ENCODE data around the gene EBNA1BP2.

The EBNA1BP2 gene

GRCh38 chr1:43137445-43138052 lies 34.5 kb downstream of the EBNA1BP2 start:
- no peak for DNase-seq (ENCODE audit: low spot score)
- TF ChIP-seq, protein P1, sequence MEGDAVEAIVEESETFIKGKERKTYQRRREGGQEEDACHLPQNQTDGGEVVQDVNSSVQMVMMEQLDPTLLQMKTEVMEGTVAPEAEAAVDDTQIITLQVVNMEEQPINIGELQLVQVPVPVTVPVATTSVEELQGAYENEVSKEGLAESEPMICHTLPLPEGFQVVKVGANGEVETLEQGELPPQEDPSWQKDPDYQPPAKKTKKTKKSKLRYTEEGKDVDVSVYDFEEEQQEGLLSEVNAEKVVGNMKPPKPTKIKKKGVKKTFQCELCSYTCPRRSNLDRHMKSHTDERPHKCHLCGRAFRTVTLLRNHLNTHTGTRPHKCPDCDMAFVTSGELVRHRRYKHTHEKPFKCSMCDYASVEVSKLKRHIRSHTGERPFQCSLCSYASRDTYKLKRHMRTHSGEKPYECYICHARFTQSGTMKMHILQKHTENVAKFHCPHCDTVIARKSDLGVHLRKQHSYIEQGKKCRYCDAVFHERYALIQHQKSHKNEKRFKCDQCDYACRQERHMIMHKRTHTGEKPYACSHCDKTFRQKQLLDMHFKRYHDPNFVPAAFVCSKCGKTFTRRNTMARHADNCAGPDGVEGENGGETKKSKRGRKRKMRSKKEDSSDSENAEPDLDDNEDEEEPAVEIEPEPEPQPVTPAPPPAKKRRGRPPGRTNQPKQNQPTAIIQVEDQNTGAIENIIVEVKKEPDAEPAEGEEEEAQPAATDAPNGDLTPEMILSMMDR (IDR thresholded peaks at IDR 0.05) = no peak
- no peak overlapping the region for H3K27ac ChIP-seq

GRCh38 chr1:43135857-43136781 lies 36.0 kb downstream of the EBNA1BP2 start:
- Histone ChIP-seq H3K27ac (no peak overlapping the region), H3K4me3 (no peak overlapping the region)
- TF ChIP-seq, protein P1 (IDR thresholded peaks at IDR 0.05) = no peak
- no peak for DNase-seq (ENCODE audit: low spot score)

More at GRCh38 chr1:43137445-43138052, 34.5 kb downstream of the EBNA1BP2 start:
- H3K4me3 ChIP-seq = no peak overlapping the region

DNA sequence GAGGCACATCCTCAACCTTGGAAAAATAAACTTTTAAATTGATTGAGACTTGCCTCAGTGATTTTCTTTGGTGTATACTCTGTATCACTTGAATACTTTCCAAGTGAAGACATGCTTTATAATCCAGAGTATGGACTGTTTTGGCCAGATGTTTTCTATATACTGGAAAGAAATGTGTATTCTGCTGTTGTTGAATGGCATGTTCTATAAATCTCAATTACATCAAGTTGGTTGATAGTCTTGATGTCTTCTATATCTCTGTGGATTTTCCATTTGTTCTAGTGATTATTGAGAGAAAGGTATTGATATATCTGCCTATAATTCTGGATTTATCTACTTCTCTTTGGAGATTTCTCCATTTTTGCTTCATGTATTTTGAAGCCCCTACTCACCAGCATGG lies 37.5 kb downstream of the EBNA1BP2 start:
- H3K4me3 ChIP-seq = no peak overlapping the region

GRCh38 chr1:43134068-43134467 lies 38.0 kb downstream of the EBNA1BP2 start:
- H3K27ac ChIP-seq = no peak overlapping the region

More for the DNA sequence above, 37.5 kb downstream of the EBNA1BP2 start:
- no peak for DNase-seq (ENCODE audit: low spot score)
- H3K27ac ChIP-seq = no peak overlapping the region
- TF ChIP-seq, protein P1 (IDR thresholded peaks at IDR 0.05) = no peak

DNA sequence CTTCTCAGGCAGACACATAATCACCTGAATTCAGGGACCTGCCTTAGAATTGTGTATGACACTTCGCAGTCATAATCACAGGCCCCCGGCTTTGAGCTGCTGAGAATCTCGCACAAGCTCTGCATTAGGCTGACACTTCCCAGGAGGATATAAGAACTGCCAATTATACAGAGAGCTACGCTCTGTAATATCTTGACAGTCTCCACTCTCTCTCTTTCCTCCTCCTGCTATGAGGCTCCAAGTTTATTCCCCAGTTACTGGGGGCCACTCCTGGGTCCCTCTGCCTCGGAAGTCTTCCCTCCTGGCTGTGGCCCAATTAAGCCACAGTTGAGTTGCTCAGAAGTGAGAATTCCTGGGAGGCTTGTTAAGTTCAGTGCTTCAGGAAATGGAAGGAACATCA lies 42.7 kb downstream of the EBNA1BP2 start:
- Histone ChIP-seq H3K4me3 (no peak overlapping the region), H3K27ac (no peak overlapping the region)
- DNase-seq (ENCODE audit: low spot score) = no peak
- TF ChIP-seq, protein P1 (IDR thresholded peaks at IDR 0.05) = no peak

More at GRCh38 chr1:43134068-43134467, 38.0 kb downstream of the EBNA1BP2 start:
- no peak for DNase-seq (ENCODE audit: low spot score)
- TF ChIP-seq, protein P1 (IDR thresholded peaks at IDR 0.05) = no peak
- no peak overlapping the region for H3K4me3 ChIP-seq

DNA sequence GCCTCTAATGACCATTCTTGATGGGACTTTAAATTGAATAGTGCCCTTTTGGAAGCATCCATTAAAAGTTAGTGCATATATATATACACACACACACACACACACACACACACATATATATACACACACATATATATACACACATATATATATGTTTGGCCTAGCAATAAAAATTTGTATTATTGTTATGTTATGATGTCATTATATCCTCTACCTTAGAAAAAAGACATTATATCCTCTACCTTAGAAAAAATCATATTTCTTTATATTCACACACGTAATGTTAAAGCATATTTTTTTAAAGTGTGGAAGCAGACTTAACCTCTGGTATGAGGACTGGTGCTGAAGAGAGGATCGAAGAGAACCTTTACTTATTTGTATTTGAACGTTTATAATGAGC lies 43.3 kb downstream of the EBNA1BP2 start:
- DNase-seq (ENCODE audit: low spot score) = no peak
- H3K27ac ChIP-seq = no peak overlapping the region
- TF ChIP-seq, protein P1 (IDR thresholded peaks at IDR 0.05) = no peak
- no peak overlapping the region for H3K4me3 ChIP-seq
